ENCODE data around the gene SLC22A13.

GRCh38 chr3:38226273-38226672 is 39.3 kb upstream of the SLC22A13 start:
- TF ChIP-seq ZFP36 (IDR thresholded peaks at IDR 0.05; ENCODE audit: low read depth, low read length, partially characterized antibody) (no peak), SMAD1 (IDR thresholded peaks at IDR 0.05; ENCODE audit: low read depth, low read length, partially characterized antibody) (no peak), POLR2A (conservative IDR thresholded peaks at IDR 0.05) (no peak), GATA2 (CRISPR knock-in tag; IDR thresholded peaks at IDR 0.05) (no peak), ZNF282 (CRISPR knock-in tag; IDR thresholded peaks at IDR 0.05) (no peak), L3MBTL2 (IDR thresholded peaks at IDR 0.05) (no peak), HMBOX1 (IDR thresholded peaks at IDR 0.05) (no peak), HNRNPUL1 (IDR thresholded peaks at IDR 0.05; ENCODE audit: low read length) (no peak), TCF7L2 (IDR thresholded peaks at IDR 0.05; ENCODE audit: low read depth, low read length) (no peak), ELF4 (CRISPR knock-in tag; IDR thresholded peaks at IDR 0.05) (no peak), GABPB1 (CRISPR knock-in tag; IDR thresholded peaks at IDR 0.05) (no peak), CCAR2 (IDR thresholded peaks at IDR 0.05; ENCODE audit: low read depth, low read length) (no peak)
- TF ChIP-seq, protein P1, sequence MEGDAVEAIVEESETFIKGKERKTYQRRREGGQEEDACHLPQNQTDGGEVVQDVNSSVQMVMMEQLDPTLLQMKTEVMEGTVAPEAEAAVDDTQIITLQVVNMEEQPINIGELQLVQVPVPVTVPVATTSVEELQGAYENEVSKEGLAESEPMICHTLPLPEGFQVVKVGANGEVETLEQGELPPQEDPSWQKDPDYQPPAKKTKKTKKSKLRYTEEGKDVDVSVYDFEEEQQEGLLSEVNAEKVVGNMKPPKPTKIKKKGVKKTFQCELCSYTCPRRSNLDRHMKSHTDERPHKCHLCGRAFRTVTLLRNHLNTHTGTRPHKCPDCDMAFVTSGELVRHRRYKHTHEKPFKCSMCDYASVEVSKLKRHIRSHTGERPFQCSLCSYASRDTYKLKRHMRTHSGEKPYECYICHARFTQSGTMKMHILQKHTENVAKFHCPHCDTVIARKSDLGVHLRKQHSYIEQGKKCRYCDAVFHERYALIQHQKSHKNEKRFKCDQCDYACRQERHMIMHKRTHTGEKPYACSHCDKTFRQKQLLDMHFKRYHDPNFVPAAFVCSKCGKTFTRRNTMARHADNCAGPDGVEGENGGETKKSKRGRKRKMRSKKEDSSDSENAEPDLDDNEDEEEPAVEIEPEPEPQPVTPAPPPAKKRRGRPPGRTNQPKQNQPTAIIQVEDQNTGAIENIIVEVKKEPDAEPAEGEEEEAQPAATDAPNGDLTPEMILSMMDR (IDR thresholded peaks at IDR 0.05 in 2 of 3, conservative IDR thresholded peaks at IDR 0.05 in 1 of 3; ENCODE audit: insufficient read depth in 2 of 3, low read depth in 1 of 3, low read length in 3 of 3), result no peak
- TF ChIP-seq, protein P2, sequence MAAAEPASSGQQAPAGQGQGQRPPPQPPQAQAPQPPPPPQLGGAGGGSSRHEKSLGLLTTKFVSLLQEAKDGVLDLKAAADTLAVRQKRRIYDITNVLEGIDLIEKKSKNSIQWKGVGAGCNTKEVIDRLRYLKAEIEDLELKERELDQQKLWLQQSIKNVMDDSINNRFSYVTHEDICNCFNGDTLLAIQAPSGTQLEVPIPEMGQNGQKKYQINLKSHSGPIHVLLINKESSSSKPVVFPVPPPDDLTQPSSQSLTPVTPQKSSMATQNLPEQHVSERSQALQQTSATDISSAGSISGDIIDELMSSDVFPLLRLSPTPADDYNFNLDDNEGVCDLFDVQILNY (CRISPR knock-in tag; IDR thresholded peaks at IDR 0.05), result no peak

Data from K562 (cell line).